Lung (tissue), 12 donors: Measurements from ENCODE around the gene TSPAN5. TPM values are rescaled to one million over a fixed set of nuclear protein-coding genes. Genes with fewer than 3 reads are reported as not detected.

Experiments used
- ATAC-seq: fragments of 200-7000 bp; cut with Tn5 transposase; one replicate; pipeline ENCODE4 v1.9.1; 2020; ENCODE audit warnings: moderate number of reproducible peaks; ENCODE audit not compliant: insufficient read depth, low FRiP score
- DNase-seq, 3 donors: peaks; one replicate each; pipeline ENCODE4 v3.0.0-alpha.2; 2013 to 2017
- H3K27ac ChIP-seq, 2 donors: one replicate each; pipeline ENCODE4 v1.5.1; 2013; ENCODE audit warnings: mild to moderate bottlenecking in 2 of 2, moderate library complexity in 2 of 2, control low read depth in 1 of 2, inconsistent platforms in 1 of 2, low read depth in 1 of 2, low read length in 1 of 2
- H3K27me3 ChIP-seq, 3 donors: one replicate each; pipeline ENCODE4 v1.5.1; 2013; ENCODE audit warnings: low read length in 2 of 3; ENCODE audit not compliant: control insufficient read depth in 3 of 3, insufficient read depth in 3 of 3
- H3K36me3 ChIP-seq, 4 donors: one replicate each; pipeline ENCODE4 v1.5.1; 2013; ENCODE audit warnings: low read length in 4 of 4, mild to moderate bottlenecking in 1 of 4, moderate library complexity in 1 of 4; ENCODE audit not compliant: control insufficient read depth in 4 of 4, insufficient read depth in 4 of 4
- H3K4me1 ChIP-seq, 5 donors: one replicate each; pipeline ENCODE4 v1.5.1; 2013; ENCODE audit warnings: low read length in 5 of 5, mild to moderate bottlenecking in 2 of 5, moderate library complexity in 1 of 5; ENCODE audit not compliant: control insufficient read depth in 5 of 5, insufficient read depth in 5 of 5
- H3K4me3 ChIP-seq: one replicate; pipeline ENCODE4 v1.5.1; 2013; ENCODE audit warnings: mild to moderate bottlenecking, control low read depth, moderate library complexity
- H3K9ac ChIP-seq, 2 donors: one replicate each; pipeline ENCODE4 v1.5.1; 2013; ENCODE audit warnings: low read length in 2 of 2, control low read depth in 1 of 2; ENCODE audit not compliant: insufficient read depth in 1 of 2
- H3K9me3 ChIP-seq, 4 donors: one replicate each; pipeline ENCODE4 v1.5.1; 2013; ENCODE audit warnings: low read length in 3 of 4, mild to moderate bottlenecking in 1 of 4, moderate library complexity in 1 of 4; ENCODE audit not compliant: control insufficient read depth in 4 of 4, insufficient read depth in 3 of 4
- CTCF ChIP-seq: IDR thresholded peaks from 2 replicates; pipeline ENCODE4 v1.5.1; 2012; ENCODE audit warnings: mild to moderate bottlenecking; ENCODE audit errors: control extremely low read depth, extremely low read depth
- WGBS, 2 donors: extraction: QIAGEN DNeasy Blood & Tissue Kit; methylation state at CpG; one replicate each; pipeline ENCODE4 v1.1.7; 2013; 5-methylcytosine and 5-hydroxymethylcytosine counted together
- polyA plus RNA-seq, 2 donors: library from polyadenylated mRNA; stranded (reverse); fragments of 200-250 nt; gene quantifications; one replicate each; pipeline ENCODE4 v1.2.1, GENCODE V29; 2013
- total RNA-seq, 2 donors: library from RNA; depleted of rRNA in 1 of 2; stranded (reverse); fragments of >200 nt in 1 of 2; gene quantifications; one replicate each; pipeline ENCODE4 v1.2.1, GENCODE V29; 2014 to 2021
- donor health status: control.
- donor health status: control.
- donor health status: Bipolar disorder and iron deficiency.
- donor health status: healthy.
- donor health status: DM: yes; HTN: yes; CAD: no.

Gene TSPAN5
- total and polyA plus RNA-seq, 4 donors, result 1.8 to 24.5 (median 6.3) TPM

- H3K4me1 ChIP-seq, result peaks cover 0 to 7% (median 5%) of the 10 kb centered on the region in 5 donors
- no peak overlapping the region for H3K4me3 ChIP-seq
- peaks cover 0 to 5% (median 2%) of the 10 kb centered on the region in 4 donors for H3K36me3 ChIP-seq
- no peak for TF ChIP-seq CTCF
- DNase-seq (no peak), ATAC-seq (no peak)
- WGBS, 2 donors, result 48 to 70% methylated on average over 5 of the region's 5 CpGs
- H3K9ac ChIP-seq, result no peak overlapping the region
- no peaks in the 10 kb centered on the region for H3K9me3 ChIP-seq
- no peak overlapping the region for H3K27ac ChIP-seq
- H3K27me3 ChIP-seq, result no peaks in the 10 kb centered on the region
These were observed 185.4 kb downstream of the TSPAN5 start for GRCh38 chr4:98473046-98473445.

GRCh38 chr4:98470831-98471230 lies 187.6 kb downstream of the TSPAN5 start:
- H3K9ac ChIP-seq, result no peak overlapping the region
- ATAC-seq, result no peak
- WGBS, 2 donors, result 69 to 77% methylated on average over 7 of the region's 7 CpGs

GRCh38 chr4:98470366-98470765 lies 188.0 kb downstream of the TSPAN5 start:
- Histone ChIP-seq H3K4me3 (no peak overlapping the region), H3K27ac (no peak overlapping the region), H3K4me1 (peaks cover 0 to 9% (median 5%) of the 10 kb centered on the region in 5 donors), H3K9ac (no peak overlapping the region), H3K36me3 (peaks cover 0 to 2% (median under 1%) of the 10 kb centered on the region in 4 donors), H3K9me3 (no peaks in the 10 kb centered on the region), H3K27me3 (no peaks in the 10 kb centered on the region)
- ATAC-seq (no peak), DNase-seq (no peak)
- 87 to 89% methylated on average over 3 of the region's 3 CpGs for WGBS, 2 donors
- TF ChIP-seq CTCF, result no peak

More at GRCh38 chr4:98470831-98471230, 187.6 kb downstream of the TSPAN5 start:
- Histone ChIP-seq H3K27me3 (no peaks in the 10 kb centered on the region), H3K4me3 (no peak overlapping the region), H3K4me1 (peaks cover 0 to 9% (median 5%) of the 10 kb centered on the region in 5 donors), H3K36me3 (peaks cover 0 to 2% (median under 1%) of the 10 kb centered on the region in 4 donors), H3K27ac (no peak overlapping the region), H3K9me3 (no peaks in the 10 kb centered on the region)
- no peak for TF ChIP-seq CTCF
- DNase-seq, result no peak

- Histone ChIP-seq H3K27me3 (no peaks in the 10 kb centered on the region), H3K9me3 (no peaks in the 10 kb centered on the region), H3K27ac (no peak overlapping the region), H3K4me3 (no peak overlapping the region), H3K4me1 (peaks cover 0 to 9% (median 5%) of the 10 kb centered on the region in 5 donors), H3K36me3 (peaks cover 0 to 2% (median under 1%) of the 10 kb centered on the region in 4 donors), H3K9ac (no peak overlapping the region)
- no peak for DNase-seq
- no peak for ATAC-seq
- 78 to 84% methylated on average over 2 of the region's 2 CpGs for WGBS, 2 donors
- no peak for TF ChIP-seq CTCF
These were observed 188.6 kb downstream of the TSPAN5 start for GRCh38 chr4:98469771-98470170.
